PC-9 (cell line): Measurements from ENCODE around the gene EPHB1. TPM values are rescaled to one million over a fixed set of nuclear protein-coding genes. Genes with fewer than 3 reads are reported as not detected.

ENCODE experiments used
- BruUV-seq: library from RNA; stranded (reverse); fragments of 400-500 nt; replicated peaks from 2 replicates; lab custom pipeline; 2021; lab: Mats Ljungman, UMichigan
- CTCF ChIA-PET: fragments of 300-600 bp; sonication (Branson Sonifier 250); formaldehyde crosslinking; loops from one replicate; lab custom pipeline; 2022; ENCODE audit warnings: antibody characterized with exemption; lab: Charles Lee
- POLR2A ChIA-PET: fragments of 300-600 bp; sonication (Branson Sonifier 250); formaldehyde crosslinking; loops from one replicate; lab custom pipeline; 2022; ENCODE audit warnings: antibody characterized with exemption; ENCODE audit not compliant: unreplicated experiment; lab: Charles Lee
- DNase-seq, 2 experiments: peaks; one replicate each; pipeline versions ENCODE4 v3.0.0 to v3.0.0-alpha.2; 2015 to 2022; ENCODE audit warnings: mixed read lengths in 1 of 2
- H2AFZ ChIP-seq: fragments of 200-600 bp; sonication (generic); 2 replicates; pipeline ENCODE4 v1.8.1; 2017; ENCODE audit warnings: antibody characterized with exemption
- H3F3A ChIP-seq: fragments of 200-600 bp; sonication (generic); 2 replicates; pipeline ENCODE4 v1.8.1; 2017; ENCODE audit warnings: antibody characterized with exemption, mild to moderate bottlenecking, low read depth; ENCODE audit not compliant: insufficient read depth
- H3K27ac ChIP-seq: fragments of 200-600 bp; sonication (generic); 2 replicates; pipeline ENCODE4 v1.6.1; 2016; ENCODE audit warnings: mixed run types
- H3K27me3 ChIP-seq: fragments of 200-600 bp; sonication (generic); 2 replicates; pipeline ENCODE4 v1.6.1; 2016; ENCODE audit warnings: low read depth, mixed run types; ENCODE audit not compliant: insufficient read depth
- H3K36me3 ChIP-seq: fragments of 200-600 bp; sonication (generic); 2 replicates; pipeline ENCODE4 v1.6.1; 2016; ENCODE audit warnings: low read depth, mixed run types
- H3K4me1 ChIP-seq: fragments of 200-600 bp; sonication (generic); replicated peaks from 2 replicates; pipeline ENCODE4 v1.6.1; 2016; ENCODE audit warnings: mixed run types; ENCODE audit not compliant: insufficient read depth
- H3K4me2 ChIP-seq: fragments of 200-600 bp; sonication (generic); 2 replicates; pipeline ENCODE4 v1.6.1; 2017; ENCODE audit warnings: mixed run types
- H3K4me3 ChIP-seq: fragments of 200-600 bp; sonication (generic); 2 replicates; pipeline ENCODE4 v1.6.1; 2016; ENCODE audit warnings: mixed run types
- H3K79me2 ChIP-seq: fragments of 200-600 bp; sonication (generic); 2 replicates; pipeline ENCODE4 v1.6.1; 2017; ENCODE audit warnings: low read depth, mixed run types
- H3K9me2 ChIP-seq: fragments of 200-600 bp; sonication (generic); 2 replicates; pipeline ENCODE4 v1.8.1; 2017; ENCODE audit warnings: mild to moderate bottlenecking; ENCODE audit not compliant: insufficient read depth
- H3K9me3 ChIP-seq: fragments of 200-600 bp; sonication (generic); 2 replicates; pipeline ENCODE4 v1.8.1; 2016; ENCODE audit warnings: low read depth; ENCODE audit not compliant: insufficient read depth
- H4K20me1 ChIP-seq: fragments of 200-600 bp; sonication (generic); 2 replicates; pipeline ENCODE4 v1.8.1; 2017; ENCODE audit not compliant: insufficient read depth
- CTCF ChIP-seq: fragments of 200-600 bp; sonication (generic); conservative IDR thresholded peaks from 2 replicates; pipeline ENCODE4 v1.6.1; 2017; ENCODE audit warnings: mixed run types, antibody characterized with exemption, mild to moderate bottlenecking, moderate library complexity
- EZH2 ChIP-seq: fragments of 200-600 bp; sonication (generic); IDR thresholded peaks from 2 replicates; pipeline ENCODE4 v1.8.0; 2017; ENCODE audit warnings: antibody characterized with exemption, low read depth
- intact Hi-C: fragments of 100-400 bp; cut with micrococcal nuclease; formaldehyde crosslinking; loops from one replicate; pipeline ENCODE4 v1.10.0; 2022; ENCODE audit not compliant: unreplicated experiment
- total RNA-seq: library from RNA; stranded (reverse); gene quantifications from 2 replicates; pipeline ENCODE4 v1.2.3, GENCODE V29; 2021

EPHB1 gene
- total RNA-seq, 1 experiment from 2014 or later = 0.15 TPM

- DNase-seq = no peak
- H3K4me2 ChIP-seq = no peak overlapping the region
- TF ChIP-seq CTCF = no peak
- TF ChIP-seq EZH2 = no peak
- no peaks in the 10 kb centered on the region for H3K9me3 ChIP-seq
- no peaks in the 10 kb centered on the region for H3K27me3 ChIP-seq
- no peaks in the 10 kb centered on the region for H4K20me1 ChIP-seq
- H3K79me2 ChIP-seq = no peaks in the 10 kb centered on the region
- H3K27ac ChIP-seq = no peak overlapping the region
- ChIA-PET POLR2A (no interaction called here), CTCF (no interaction called here)
- intact Hi-C loops = no loop called here
- no peaks in the 10 kb centered on the region for H3F3A ChIP-seq
- H3K36me3 ChIP-seq = no peaks in the 10 kb centered on the region
- H2AFZ ChIP-seq = no peak overlapping the region
- no peak overlapping the region for H3K4me3 ChIP-seq
- H3K4me1 ChIP-seq = no peaks in the 10 kb centered on the region
- no peaks in the 10 kb centered on the region for H3K9me2 ChIP-seq
- BruUV-seq = no TSS peak
Observed at GRCh38 chr3:135141160-135141559, 346.1 kb downstream of the EPHB1 start.

DNA sequence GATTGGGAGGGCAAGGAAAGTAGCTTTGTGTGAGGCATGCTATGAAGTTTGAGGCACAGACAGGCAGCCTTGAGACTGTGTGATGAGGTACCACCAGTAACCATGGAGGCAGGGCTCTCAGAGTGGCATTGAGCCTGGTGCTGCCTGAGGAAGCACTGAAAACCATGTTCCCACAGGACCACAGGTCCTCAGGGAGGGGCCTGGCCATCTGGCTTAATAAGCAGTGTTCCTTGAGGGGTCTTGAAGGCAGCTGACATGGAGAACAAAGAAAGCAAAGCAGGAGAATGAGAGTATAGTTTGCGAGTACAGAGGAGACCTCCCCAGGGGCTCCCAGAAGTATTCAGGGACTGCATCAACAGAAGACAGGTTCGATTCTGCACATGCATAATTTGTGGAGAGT is 346.6 kb downstream of the EPHB1 start:
- TF ChIP-seq EZH2 = no peak
- TF ChIP-seq CTCF = no peak
- Histone ChIP-seq H2AFZ (no peak overlapping the region), H3K9me3 (no peaks in the 10 kb centered on the region), H3K36me3 (no peaks in the 10 kb centered on the region), H3K9me2 (no peaks in the 10 kb centered on the region), H3K79me2 (no peaks in the 10 kb centered on the region), H4K20me1 (no peaks in the 10 kb centered on the region), H3K27me3 (no peaks in the 10 kb centered on the region), H3K27ac (no peak overlapping the region), H3K4me1 (no peaks in the 10 kb centered on the region), H3K4me2 (no peak overlapping the region), H3F3A (no peaks in the 10 kb centered on the region), H3K4me3 (no peak overlapping the region)
- POLR2A ChIA-PET = no interaction called here
- CTCF ChIA-PET = no interaction called here
- no TSS peak for BruUV-seq
- no peak for DNase-seq
- intact Hi-C loops = no loop called here

DNA sequence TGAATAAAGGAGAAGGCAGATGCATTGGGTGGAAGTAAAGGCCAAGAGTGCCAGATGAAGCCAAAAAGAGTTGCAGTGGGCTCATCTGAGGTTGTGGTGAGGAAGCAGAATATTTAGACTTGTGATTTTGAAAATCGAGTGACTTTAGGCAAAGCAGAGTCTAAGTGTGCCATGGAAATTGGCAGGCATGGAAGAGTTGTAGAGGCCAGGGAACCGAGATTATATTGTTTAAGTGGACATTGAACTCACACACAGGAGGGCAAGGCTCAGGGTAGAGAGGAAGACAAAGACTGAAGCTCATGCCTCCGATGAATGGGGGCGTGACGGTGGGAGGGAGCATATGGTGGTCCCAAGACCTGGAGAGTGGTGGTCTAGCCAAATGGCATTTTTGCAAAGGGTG is 347.5 kb downstream of the EPHB1 start:
- Histone ChIP-seq H3K27ac (no peak overlapping the region), H4K20me1 (no peaks in the 10 kb centered on the region), H2AFZ (no peak overlapping the region), H3K4me1 (no peaks in the 10 kb centered on the region), H3F3A (no peaks in the 10 kb centered on the region), H3K27me3 (no peaks in the 10 kb centered on the region), H3K9me3 (no peaks in the 10 kb centered on the region), H3K36me3 (no peaks in the 10 kb centered on the region), H3K4me3 (no peak overlapping the region), H3K4me2 (no peak overlapping the region), H3K79me2 (no peaks in the 10 kb centered on the region), H3K9me2 (no peaks in the 10 kb centered on the region)
- intact Hi-C loops = no loop called here
- BruUV-seq = no TSS peak
- POLR2A ChIA-PET = no interaction called here
- CTCF ChIA-PET = no interaction called here
- TF ChIP-seq CTCF = no peak
- no peak for TF ChIP-seq EZH2
- no peak for DNase-seq
